Fibroblast of villous mesenchyme (primary cell): ENCODE data around the gene PLA2R1. TPM values are rescaled to one million over a fixed set of nuclear protein-coding genes. Genes with fewer than 3 reads are reported as not detected.
"Not testable (repeated sequence)": the region's sequence is repeated elsewhere in the genome, so short reads cannot be mapped to it uniquely, and the experiment has no call there.

Source experiments
- DNase-seq: peaks from one replicate; pipeline ENCODE4 v3.0.0-alpha.2; 2010; ENCODE audit warnings: low read depth
- H3K4me3 ChIP-seq: 2 replicates; pipeline ENCODE4 v1.5.1; 2011; ENCODE audit warnings: low read depth, mild to moderate bottlenecking, low read length
- total RNA-seq: library from RNA; depleted of rRNA; stranded (reverse); fragments of >200 nt; gene quantifications from 2 replicates; pipeline ENCODE4 v1.2.3, GENCODE V29; 2012
- TF ChIP-seq, protein P1 (sequence below): IDR thresholded peaks from 2 replicates; pipeline ENCODE4 v1.5.1; 2012; ENCODE audit warnings: low read depth, mild to moderate bottlenecking, low read length; ENCODE audit not compliant: insufficient read depth

PLA2R1 gene
- total RNA-seq, 1 donor = 13.0 TPM

DNA sequence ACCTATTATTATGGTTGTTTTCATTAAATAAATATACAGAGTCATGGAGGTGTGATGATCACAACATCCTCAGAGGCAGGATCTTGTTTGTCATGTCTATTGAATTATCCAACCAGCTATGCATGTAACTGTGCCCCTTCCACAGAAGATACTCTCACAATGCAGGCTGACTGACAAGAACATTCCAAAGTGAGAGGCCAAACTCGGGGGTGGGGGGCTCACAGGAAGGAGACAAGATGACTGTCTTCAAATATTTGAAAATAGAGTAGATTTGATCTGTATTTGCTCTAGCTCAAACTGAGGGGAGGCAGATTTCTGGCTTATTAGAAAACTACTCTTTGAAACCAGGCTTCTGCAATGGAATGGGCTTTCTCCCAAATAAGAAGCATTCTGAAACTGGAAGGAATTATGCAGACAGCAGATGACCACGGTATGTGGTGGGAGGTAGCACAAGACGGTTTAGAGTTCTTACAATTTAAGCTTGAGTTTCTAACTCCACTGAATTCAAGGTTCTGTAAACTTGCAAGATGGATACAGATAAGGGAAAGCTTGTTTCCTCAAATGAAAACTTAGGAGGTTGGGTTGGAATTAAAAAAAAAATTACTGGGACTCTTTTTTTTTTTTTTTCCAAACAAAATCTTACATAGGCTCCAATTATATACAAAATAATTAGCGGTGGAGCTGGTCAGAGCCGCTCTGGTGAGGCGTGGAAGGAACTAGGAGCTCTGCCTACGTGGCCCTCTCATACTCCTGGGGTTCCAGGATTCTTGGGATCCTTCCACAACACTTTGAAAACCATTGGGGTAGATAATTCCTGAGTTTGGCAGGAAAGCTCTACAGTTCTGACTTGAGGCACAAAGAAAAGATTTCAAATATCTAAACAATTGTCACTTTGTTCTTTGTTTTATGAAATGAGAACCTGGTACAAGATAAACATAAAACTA, 79.3 kb downstream of the PLA2R1 start:
- TF ChIP-seq, protein P1, sequence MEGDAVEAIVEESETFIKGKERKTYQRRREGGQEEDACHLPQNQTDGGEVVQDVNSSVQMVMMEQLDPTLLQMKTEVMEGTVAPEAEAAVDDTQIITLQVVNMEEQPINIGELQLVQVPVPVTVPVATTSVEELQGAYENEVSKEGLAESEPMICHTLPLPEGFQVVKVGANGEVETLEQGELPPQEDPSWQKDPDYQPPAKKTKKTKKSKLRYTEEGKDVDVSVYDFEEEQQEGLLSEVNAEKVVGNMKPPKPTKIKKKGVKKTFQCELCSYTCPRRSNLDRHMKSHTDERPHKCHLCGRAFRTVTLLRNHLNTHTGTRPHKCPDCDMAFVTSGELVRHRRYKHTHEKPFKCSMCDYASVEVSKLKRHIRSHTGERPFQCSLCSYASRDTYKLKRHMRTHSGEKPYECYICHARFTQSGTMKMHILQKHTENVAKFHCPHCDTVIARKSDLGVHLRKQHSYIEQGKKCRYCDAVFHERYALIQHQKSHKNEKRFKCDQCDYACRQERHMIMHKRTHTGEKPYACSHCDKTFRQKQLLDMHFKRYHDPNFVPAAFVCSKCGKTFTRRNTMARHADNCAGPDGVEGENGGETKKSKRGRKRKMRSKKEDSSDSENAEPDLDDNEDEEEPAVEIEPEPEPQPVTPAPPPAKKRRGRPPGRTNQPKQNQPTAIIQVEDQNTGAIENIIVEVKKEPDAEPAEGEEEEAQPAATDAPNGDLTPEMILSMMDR = no peak
- DNase-seq = peak; percentile 68
- no peak overlapping the region for H3K4me3 ChIP-seq

DNA sequence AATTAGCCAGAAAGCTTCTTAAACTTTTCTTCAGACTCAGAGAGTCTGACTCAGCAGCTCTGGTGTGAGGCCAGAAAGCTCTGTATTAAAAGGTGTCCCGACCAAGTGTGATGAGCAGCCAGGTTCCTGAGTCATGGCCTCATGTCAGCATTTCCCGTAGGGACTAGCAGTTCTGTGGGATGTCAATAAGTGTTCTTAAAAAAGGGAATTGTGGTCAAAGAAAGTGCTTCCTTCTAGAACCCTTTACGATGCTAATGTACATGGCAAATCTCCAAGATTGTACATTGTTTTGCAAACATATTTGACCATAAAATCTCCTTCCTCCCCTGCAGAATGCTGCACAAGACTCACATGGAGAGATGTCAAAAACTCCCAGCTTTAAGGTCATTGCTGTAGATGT, 80.1 kb downstream of the PLA2R1 start:
- H3K4me3 ChIP-seq = no peak overlapping the region
- peak; percentile 91 for DNase-seq
- TF ChIP-seq, protein P1 = no peak

DNA sequence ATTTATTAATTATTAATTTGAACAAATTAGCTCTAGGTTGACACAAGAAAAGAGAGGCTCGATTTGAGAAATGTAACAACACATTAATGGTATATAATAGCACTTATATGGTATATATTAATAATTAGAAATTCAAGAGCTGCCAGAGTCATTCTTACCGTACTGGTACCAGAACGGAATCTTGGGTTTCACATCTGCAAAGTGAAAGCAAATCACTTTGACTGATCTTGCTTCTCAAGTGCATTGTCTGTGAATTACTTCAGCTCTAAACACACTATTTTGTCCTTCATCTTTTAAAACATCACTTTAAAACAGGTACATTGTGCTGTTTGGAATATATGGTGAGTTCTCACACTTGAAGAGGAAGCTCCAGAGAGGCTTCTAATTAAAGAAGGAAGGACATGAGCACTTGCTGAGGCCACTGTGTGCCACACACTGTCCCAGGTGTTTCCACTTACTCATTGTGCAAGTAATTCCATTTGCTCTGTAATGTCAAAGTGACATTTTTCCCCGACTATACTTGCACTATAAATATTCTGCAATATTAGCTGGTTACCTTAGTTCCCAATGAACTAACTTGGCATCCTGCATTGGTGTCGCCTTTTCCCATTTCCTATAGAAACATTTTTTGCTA, 85.8 kb downstream of the PLA2R1 start:
- no peak for DNase-seq
- H3K4me3 ChIP-seq = no peak overlapping the region
- TF ChIP-seq, protein P1 = no peak

DNA sequence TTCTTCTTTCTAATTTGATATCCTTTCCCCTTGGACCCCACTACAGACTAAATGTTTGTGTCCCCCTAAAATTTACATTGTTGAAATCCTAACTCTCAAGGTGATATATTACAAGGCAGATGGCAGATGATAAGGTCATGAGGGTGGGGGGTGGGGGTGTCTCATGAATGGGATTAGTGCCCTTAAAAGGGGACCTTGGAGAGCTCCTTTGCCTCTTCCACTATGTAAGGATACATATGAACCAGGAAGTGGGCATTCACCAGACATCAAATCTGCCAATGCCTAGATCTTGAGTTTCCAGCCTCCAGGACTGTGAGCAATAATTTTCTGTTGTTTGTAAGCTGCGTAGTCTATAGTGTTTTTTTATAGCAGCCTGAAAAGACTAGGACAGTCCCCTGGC, 89.1 kb downstream of the PLA2R1 start:
- DNase-seq = no peak
- H3K4me3 ChIP-seq = no peak overlapping the region
- TF ChIP-seq, protein P1 = no peak

DNA sequence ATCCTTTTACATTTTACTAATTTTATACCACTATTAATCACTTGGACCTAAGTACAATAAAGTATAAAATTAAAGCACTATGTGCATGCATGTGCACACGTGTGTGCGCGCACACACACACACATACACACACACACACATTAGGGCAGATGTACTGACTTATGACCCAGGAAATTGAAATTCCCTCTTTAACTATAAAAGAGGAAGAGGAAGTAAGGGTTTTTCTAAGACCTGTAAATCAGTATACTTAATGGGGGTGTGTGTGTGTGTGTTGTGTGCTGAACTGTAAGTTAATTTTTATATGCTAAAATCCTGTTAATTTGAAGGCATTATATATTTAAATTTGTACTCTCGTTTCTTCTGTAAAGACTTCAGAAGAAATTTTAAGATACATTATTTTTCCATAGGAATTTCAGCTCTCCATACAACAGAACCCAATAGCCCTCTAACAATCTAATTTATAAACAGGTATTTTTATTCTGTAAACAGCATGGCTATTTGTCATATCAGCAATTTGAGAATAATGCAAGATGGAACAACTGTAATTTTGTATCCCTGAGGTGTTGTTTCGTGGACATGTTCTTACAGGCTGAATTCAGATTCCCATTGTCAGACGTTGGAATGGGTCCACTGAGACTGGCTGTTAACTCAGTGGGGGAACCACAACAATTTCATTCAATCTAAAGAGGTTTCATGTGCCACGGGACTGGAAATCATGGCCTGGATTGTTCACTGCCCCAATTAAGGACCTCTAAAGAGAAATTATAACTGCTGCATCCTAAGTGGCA, 90.9 kb downstream of the PLA2R1 start:
- TF ChIP-seq, protein P1 = no peak
- no peak for DNase-seq

DNA sequence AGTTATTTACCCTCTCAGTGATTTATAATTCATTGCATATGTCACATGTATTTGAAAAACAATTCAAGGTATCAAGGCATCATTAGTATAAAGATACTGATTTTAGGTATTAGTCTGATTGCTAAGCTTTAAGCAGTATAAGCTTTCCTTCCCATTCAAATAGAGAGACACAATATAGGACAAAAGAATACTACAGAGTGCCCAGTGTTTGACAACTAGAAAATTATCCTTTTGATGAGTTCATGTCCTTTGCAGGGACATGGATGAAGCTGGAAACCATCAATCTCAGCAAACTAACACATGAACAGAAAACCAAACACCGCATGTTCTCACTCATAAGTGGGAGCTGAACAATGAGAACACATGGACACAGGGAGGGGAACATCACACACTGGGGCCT, 91.9 kb downstream of the PLA2R1 start:
- H3K4me3 ChIP-seq, DNase-seq: not testable (repeated sequence)

More for the DNA sequence above, 90.9 kb downstream of the PLA2R1 start:
- no peak overlapping the region for H3K4me3 ChIP-seq

DNA sequence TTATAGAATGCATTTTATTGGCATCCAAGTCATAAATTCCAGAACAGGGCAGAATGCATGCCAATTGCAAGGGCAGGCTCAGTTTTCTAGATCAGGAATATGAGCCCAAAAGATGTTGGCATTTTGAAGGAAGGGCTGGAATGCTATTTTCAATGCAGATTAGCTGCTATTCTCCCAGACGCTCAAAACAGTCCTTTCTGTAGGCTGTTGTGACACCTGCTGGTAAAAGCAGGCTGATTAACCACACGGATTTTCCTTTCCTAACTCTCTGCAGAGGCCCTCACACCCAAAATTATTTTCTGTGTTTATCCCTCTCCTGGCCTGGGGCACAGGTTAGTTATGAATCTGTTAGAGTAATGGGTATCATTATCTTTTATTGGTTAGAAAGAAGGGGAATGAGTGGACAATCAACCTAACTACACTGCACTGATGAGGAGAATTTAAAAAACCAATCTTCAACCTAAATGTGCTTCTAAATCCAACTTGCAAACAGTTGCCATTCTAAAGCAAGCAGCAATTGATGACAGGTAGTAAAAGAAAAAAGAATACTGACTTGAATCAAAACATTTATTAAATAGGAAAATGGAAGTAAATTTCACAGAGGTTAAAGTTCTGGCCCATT, 94.0 kb downstream of the PLA2R1 start:
- DNase-seq = peak; percentile 42
- TF ChIP-seq, protein P1 = peak; percentile 50
- H3K4me3 ChIP-seq = no peak overlapping the region
